K562 (cell line): Measurements from ENCODE around the gene FAM168B. TPM values are rescaled to one million over a fixed set of nuclear protein-coding genes. Genes with fewer than 3 reads are reported as not detected.

ENCODE experiments used
- ATF7 ChIP-seq: fragments of 450-650 bp; IDR thresholded peaks from 2 replicates; pipeline ENCODE4 v1.7.1; 2014; ENCODE audit warnings: mild to moderate bottlenecking, moderate library complexity
- BDP1 ChIP-seq: IDR thresholded peaks from 3 replicates; pipeline ENCODE4 v1.6.1; 2011; ENCODE audit not compliant: insufficient read length, insufficient read depth
- CREM ChIP-seq: IDR thresholded peaks from 2 replicates; pipeline ENCODE4 v1.6.1; 2014; ENCODE audit warnings: antibody characterized with exemption, low read depth
- DACH1 ChIP-seq: fragments of 450-650 bp; IDR thresholded peaks from 2 replicates; pipeline ENCODE4 v1.6.1; 2018; ENCODE audit not compliant: partially characterized antibody
- FOXK2 ChIP-seq, 2 experiments: fragments of 450-650 bp; IDR thresholded peaks in 1 of 2; conservative IDR thresholded peaks in 1 of 2; 2 replicates each; pipeline ENCODE4 v1.6.1; 2016; ENCODE audit warnings: low read depth in 2 of 2, mild to moderate bottlenecking in 1 of 2
- HCFC1 ChIP-seq: IDR thresholded peaks from 2 replicates; pipeline ENCODE4 v1.6.1; 2012; ENCODE audit warnings: low read depth, low read length, improper control_type of control experiment
- HMBOX1 ChIP-seq: sonication (generic); IDR thresholded peaks from 2 replicates; pipeline ENCODE4 v1.6.1; 2016
- MAFG ChIP-seq: fragments of 450-650 bp; conservative IDR thresholded peaks from 2 replicates; pipeline ENCODE4 v1.6.1; 2016; ENCODE audit warnings: missing genetic modification characterization, missing compliant biosample characterization
- MNT ChIP-seq, 2 experiments: fragments of 450-650 bp; conservative IDR thresholded peaks; 2 replicates each; pipeline ENCODE4 v1.6.1; 2017; ENCODE audit warnings: mild to moderate bottlenecking in 2 of 2, moderate library complexity in 2 of 2
- MTA3 ChIP-seq: fragments of 450-650 bp; formaldehyde crosslinking; IDR thresholded peaks from 2 replicates; pipeline ENCODE4 v1.6.1; 2017; ENCODE audit warnings: mild to moderate bottlenecking, borderline replicate concordance
- NCOA2 ChIP-seq, 2 experiments: fragments of 450-650 bp; IDR thresholded peaks; 2 replicates each; pipeline ENCODE4 v1.6.1; 2018; ENCODE audit warnings: mild to moderate bottlenecking in 2 of 2, moderate library complexity in 1 of 2; ENCODE audit not compliant: partially characterized antibody in 2 of 2
- PKNOX1 ChIP-seq: fragments of 450-650 bp; IDR thresholded peaks from 2 replicates; pipeline ENCODE4 v1.6.1; 2016
- SIN3A ChIP-seq, 2 experiments: fragments of 150-350 bp in 1 of 2; IDR thresholded peaks; 2 replicates each; pipeline ENCODE4 v1.6.1; 2011 to 2016; ENCODE audit warnings: borderline replicate concordance in 2 of 2, low read depth in 2 of 2, low read length in 2 of 2, mild to moderate bottlenecking in 2 of 2, moderate library complexity in 2 of 2; ENCODE audit not compliant: control insufficient read depth in 1 of 2
- TCF7L2 ChIP-seq: fragments of 150-350 bp; IDR thresholded peaks from 2 replicates; pipeline ENCODE4 v1.6.1; 2016; ENCODE audit warnings: low read depth, mild to moderate bottlenecking, low read length, moderate library complexity
- ZBTB26 ChIP-seq: fragments of 450-650 bp; formaldehyde crosslinking; IDR thresholded peaks from 2 replicates; pipeline ENCODE4 v1.4.0; 2022; ENCODE audit warnings: missing genetic modification characterization
- ZNF12 ChIP-seq: sonication (generic); formaldehyde crosslinking; IDR thresholded peaks from 2 replicates; pipeline ENCODE4 v1.4.0; 2020; ENCODE audit warnings: mild to moderate bottlenecking, missing genetic modification reagents
- ZNF263 ChIP-seq: sonication (generic); formaldehyde crosslinking; IDR thresholded peaks from 2 replicates; pipeline ENCODE4 v1.8.0; 2022; ENCODE audit warnings: mild to moderate bottlenecking, missing genetic modification reagents, borderline replicate concordance
- ZNF586 ChIP-seq: fragments of 450-650 bp; formaldehyde crosslinking; conservative IDR thresholded peaks from 2 replicates; pipeline ENCODE4 v1.4.0; 2020; ENCODE audit warnings: mild to moderate bottlenecking, moderate library complexity
- ZNF699 ChIP-seq: fragments of 250-450 bp; sonication (Bioruptor Pico); IDR thresholded peaks from 2 replicates; pipeline ENCODE4 v1.8.0; 2021; ENCODE audit warnings: mild to moderate bottlenecking, moderate library complexity; ENCODE audit not compliant: insufficient replicate concordance
- polyA plus RNA-seq, 8 experiments: library from polyadenylated mRNA; depleted of rRNA in 4 of 8; stranded (reverse) in 5 of 8; unstranded in 3 of 8; fragments of >200 nt; fragmentation: Nextera tagmentation in 2 of 8; fragmentation: Illumina TruSeq in 1 of 8; extraction: Ambion mirVana in 2 of 8; extraction: Trizol in 1 of 8; gene quantifications; 2 replicates each; pipeline versions ENCODE4 v1.2.1 to v1.2.3, GENCODE V29; 2011 to 2014; ENCODE audit warnings: inconsistent platforms in 1 of 8, missing spikeins in 1 of 8
- total RNA-seq, 7 experiments: library from RNA; depleted of rRNA in 6 of 7; stranded (reverse); fragments of >200 nt in 6 of 7; fragmentation: Illumina TruSeq in 2 of 7; extraction: Trizol in 2 of 7; gene quantifications; 2 replicates each; pipeline versions ENCODE4 v1.2.1 to v1.2.3, GENCODE V29; 2011 to 2021; ENCODE audit warnings: low replicate concordance in 1 of 7

Gene FAM168B
- total and polyA plus RNA-seq, 9 of the 15 experiments (the other 6 are each of a cell fraction or from before 2014, with no cell fraction given) = 3.3 to 76.0 (median 46.1) TPM

GRCh38 chr2:131105950-131106801 is 12.9 kb upstream of the FAM168B start (continued):
- TF ChIP-seq PKNOX1 (peak; percentile 45; the same call in 1 of the 2 replicates), MNT (conservative IDR thresholded peaks at IDR 0.05) (peak in 1 of 2 experiments; percentile 41; a peak in 2 of 4 replicates), ZBTB26 (0 out of 2 replicates have a peak, but pooled peaks have one; percentile 7), ZNF12 (CRISPR knock-in tag) (no peak), ZNF263 (peak; percentile 85), MAFG (tag) (0 out of 2 replicates have a peak, but pooled peaks have one; percentile 16), NCOA2 (IDR thresholded peaks at IDR 0.05; ENCODE audit: partially characterized antibody in 2 of 2) (no peak), TCF7L2 (peak; percentile 73; the same call in 1 of the 2 replicates), FOXK2 (conservative IDR thresholded peaks at IDR 0.05 in 1 of 2, IDR thresholded peaks at IDR 0.05 in 1 of 2; ENCODE audit: low read depth in 2 of 2) (peak; percentile 60 to 80; a peak in 3 of 4 replicates), DACH1 (peak; percentile 69), ZNF586 (CRISPR knock-in tag) (no peak), MTA3 (no peak), SIN3A (IDR thresholded peaks at IDR 0.05; ENCODE audit: borderline replicate concordance in 2 of 2, control insufficient read depth in 1 of 2, low read depth in 2 of 2, low read length in 2 of 2) (peak; percentile 69 to 80; a peak in 2 of 4 replicates), HMBOX1 (peak; percentile 57; the same call in 1 of the 2 replicates), CREM (peak; percentile 21; the same call in 1 of the 2 replicates), ZNF699 (CRISPR knock-in tag) (no peak), BDP1 (no peak), ATF7 (peak; percentile 75), HCFC1 (peak; percentile 1; the same call in 1 of the 2 replicates)
